HG03575 (cell line): ENCODE measurements around the gene SLIT3.

ENCODE experiments used
- ATAC-seq: cut with Tn5 transposase; IDR thresholded peaks from one replicate; pipeline ENCODE4 v1.9.1; 2021; ENCODE audit not compliant: unreplicated experiment, insufficient number of reproducible peaks, low FRiP score; ENCODE audit errors: extremely low read depth

SLIT3 gene

DNA sequence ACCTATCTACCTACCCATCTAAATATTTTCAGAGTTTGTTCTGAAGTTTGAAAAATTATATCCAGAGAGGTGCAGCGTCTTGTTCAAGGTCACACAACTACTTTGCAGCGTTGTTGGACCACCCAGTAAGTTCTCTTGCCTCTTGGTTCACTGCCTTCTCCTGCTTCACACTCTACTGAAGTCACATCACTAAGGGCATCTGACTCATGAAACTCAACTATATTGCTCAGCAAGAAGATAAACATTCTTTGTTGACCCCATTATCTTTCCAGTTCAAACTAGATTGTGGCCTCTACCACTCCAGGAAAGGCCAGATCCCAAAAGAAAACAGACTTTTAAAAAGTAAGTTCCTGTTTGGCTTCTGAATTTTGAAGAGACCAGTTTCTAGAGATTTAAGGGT, 326.9 kb downstream of the SLIT3 start:
- ATAC-seq, result no peak

DNA sequence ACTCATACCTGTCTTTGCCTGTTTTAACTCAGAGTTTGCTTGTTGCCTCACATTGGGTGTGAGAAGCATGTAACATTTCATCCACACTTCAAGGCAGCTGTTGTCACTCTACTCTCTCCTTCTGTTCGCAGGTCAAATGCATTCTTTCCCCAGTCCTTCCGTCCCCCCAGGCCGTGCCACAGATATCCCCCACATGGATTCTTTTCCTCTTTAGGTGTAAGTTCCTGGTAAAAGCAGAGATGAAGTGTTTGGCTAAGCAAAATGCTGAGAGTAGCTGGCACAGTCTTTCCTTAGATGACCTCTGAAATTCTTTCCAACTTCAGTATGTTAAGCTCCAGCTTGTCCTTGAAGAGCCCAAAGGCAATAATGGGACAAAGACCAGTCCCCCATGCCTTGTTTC, 328.2 kb downstream of the SLIT3 start:
- ATAC-seq, result no peak

DNA sequence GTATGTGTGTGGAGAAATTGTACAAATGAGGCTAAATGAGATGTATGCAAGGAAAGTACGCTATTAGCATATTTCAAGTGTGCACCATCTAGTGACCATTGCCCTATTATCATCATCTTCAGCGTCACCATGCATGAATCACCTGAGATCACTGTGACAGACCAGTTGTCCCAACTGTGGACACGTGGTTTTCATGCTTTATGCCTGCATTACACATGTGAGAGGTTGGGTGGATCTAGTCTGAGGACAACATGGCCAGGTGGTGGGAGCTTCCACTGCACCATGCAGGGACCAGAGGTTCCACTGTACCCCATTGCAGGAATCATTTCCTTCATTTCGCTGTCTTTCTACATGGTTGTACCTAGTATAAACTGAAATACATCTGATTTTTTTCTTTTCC, 329.8 kb downstream of the SLIT3 start:
- no peak for ATAC-seq

DNA sequence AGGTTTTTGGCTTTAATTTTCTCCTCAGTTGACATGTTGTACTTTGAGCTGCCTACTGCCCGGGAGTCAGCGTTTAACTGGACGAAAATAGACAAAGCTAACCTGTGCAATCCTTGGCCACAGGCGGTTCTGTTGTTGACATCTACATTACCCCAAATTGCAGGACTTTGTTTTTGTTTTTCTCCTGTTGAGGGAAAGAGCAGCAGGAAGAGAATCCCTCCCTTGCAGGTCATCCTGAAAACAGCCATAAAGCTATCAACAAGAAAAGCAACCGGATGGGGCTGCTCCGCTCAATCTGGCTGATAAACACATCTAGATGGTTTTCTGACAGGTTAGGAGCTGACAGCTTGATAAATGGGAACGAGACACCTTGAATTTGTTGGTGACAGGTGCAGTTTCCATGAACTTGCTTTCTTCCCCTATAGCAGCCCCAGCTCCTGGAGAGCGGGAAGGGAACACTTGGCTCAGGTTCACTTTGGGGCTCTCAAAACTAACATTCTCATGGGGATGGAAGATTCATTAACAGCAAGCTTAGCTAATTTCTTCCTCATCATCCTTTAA, 331.5 kb downstream of the SLIT3 start:
- ATAC-seq, result no peak

DNA sequence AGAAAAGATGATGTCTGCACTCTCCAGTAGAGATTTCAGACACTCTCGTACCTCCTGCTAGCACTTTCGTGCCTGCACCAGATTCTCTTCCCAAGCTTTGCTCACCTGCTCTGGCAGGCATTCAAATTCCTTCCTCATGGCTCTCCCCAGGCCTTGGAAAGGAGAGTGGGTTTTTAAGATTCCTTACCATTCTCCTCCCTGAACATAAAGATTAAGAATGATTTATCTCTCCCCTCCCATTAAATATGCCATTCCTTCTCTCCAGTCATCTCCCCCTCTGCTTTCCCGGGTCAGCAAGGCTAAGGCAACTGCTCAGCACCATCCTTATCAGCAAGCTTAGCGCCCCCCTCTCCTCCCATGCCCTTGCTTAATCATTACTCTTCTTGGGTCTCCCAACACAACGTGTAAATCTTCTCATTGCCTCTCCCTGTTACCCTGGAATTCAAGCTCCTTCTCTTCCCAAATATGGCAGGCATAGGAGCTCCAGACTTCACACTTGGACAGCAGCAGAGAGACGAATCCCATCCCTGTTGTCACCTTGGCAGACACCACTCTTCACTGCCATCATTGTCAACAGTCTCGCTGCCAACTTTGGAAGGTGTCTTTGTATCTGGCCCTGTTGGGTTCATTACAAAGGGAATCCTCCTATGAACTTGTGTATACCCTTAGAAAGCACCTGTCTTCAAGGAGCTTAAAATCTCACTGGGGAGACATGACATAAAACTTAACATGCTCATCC, 332.9 kb downstream of the SLIT3 start:
- ATAC-seq, result no peak

DNA sequence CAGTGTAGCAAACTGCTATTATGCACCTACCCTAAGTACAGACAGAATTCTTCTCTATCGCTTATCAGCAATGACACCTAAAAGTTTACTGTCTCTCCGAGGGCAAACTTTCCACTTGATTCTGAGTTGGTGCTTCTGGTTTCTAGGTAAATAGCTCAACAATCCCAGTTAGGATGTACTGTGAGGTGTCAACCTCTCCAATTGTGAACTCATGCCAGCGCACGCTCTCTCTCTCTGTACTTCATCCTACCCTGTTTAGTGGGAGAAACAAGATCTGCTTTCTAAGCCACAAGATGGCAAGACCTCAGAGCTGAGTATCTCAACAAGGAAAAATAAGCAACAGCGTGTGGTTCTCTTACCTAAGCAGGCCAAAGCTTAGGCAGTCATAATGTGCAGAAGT, 335.3 kb downstream of the SLIT3 start:
- ATAC-seq, result no peak

DNA sequence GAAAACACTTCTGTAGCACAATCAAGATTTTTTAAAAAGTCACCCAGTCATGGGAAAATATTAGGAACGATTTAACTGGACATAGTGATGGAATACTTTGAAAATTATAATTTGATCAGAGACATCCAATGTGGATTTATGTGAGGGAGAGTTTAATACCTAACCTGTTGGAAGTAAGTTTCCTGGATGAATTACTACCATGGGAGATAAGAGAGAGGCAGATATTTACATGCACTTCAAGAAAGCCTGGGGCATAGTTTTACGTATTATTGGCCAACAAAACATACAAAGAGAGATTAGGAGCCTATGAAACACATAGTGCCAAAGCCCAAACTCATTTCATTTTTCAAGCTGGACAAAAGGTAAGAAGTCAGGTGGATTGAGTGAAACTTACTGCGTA, 336.8 kb downstream of the SLIT3 start:
- no peak for ATAC-seq

DNA sequence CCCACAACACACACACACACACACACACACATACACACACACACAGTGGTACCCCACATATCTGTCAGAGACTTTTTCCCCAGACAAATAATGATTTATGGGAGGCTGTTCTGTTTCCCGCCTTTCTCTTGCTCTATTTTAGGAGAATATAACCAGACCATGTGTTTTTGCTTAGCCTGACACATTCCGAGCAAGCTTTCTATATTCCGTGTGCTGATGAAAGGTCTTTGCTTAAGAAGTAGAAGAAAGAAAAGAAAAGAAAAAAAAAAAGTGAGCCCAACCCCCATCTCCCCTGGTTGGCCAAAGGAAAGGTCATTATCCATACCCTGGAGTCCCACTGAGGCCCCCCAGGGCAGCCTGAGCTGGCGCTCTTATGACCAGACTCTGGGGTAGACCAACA, 338.6 kb downstream of the SLIT3 start:
- no peak for ATAC-seq

DNA sequence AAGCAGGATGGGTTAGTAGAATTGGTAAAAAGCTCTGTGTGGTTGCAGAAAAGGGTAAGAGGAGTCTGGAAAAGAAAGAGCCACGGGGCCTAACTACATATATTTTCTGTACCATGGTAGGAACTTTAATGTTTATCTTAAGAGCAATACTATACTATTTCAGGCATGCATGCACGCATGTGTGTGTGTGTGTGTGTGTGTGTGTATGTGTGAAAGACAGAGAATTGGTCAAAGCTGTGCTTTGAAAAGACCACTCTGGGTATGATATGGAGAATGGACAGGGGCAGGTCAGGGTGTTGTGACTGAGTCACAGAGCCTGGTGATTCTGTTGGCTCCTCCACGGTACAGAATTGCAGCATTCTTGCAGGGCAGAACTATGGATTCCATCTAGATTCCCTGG, 339.3 kb downstream of the SLIT3 start:
- ATAC-seq, result no peak

DNA sequence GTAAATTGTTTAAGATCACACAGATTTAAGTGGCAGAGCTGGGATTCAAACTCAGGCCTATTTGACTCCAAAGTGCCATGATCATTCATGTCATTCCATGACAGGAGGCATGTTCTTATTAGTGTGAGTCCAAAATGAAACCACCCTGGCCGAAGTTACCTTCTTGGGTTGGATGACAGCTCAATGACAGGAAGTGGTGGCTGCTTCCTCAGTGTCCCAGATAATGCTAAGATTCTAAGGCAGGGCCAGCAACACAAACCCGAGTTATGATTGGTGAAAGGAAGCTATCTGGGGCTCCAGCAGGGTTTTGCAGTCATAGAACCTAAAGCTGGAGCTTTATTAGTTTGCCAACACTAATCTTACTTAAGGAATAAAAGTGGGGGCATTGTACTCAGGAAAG, 340.4 kb downstream of the SLIT3 start:
- ATAC-seq, result no peak

DNA sequence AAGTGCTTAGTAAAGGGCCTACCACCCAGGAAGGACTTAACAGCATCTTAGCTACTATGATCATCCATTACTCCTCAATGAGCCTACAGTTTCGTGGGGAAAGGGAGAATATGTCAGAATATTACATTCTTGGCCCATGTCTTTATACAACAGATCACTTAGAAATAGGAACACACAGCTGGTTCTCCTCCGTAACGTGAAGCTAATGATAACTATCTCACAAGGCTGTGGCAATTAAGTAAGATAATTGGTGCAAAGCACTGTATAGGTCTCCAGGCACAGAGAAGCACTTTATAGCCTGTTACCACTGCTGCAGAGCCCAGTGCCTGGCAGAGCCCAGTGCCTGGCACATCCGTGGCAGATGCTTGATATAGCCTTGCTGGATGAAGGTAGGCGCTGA, 347.6 kb downstream of the SLIT3 start:
- ATAC-seq, result no peak

DNA sequence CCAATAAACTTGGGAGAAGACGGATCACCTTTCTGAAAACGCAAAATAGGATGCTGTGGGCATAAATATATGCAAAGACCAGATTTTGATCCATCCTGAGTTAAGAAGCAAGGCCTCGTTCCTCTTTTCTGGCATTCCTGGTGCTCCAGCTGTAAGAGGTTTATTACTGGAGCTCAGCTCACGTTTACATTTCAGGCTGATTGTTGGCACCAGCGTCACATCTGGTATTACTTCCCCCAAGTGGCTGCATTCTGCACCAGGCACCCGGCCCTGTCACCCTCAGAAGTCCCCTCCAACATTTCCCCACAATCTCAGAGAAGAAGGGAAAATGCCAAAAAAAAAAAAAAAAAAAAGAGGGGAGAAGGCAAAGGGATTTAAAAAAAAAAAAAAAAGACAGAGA, 348.7 kb downstream of the SLIT3 start:
- ATAC-seq, result no peak

DNA sequence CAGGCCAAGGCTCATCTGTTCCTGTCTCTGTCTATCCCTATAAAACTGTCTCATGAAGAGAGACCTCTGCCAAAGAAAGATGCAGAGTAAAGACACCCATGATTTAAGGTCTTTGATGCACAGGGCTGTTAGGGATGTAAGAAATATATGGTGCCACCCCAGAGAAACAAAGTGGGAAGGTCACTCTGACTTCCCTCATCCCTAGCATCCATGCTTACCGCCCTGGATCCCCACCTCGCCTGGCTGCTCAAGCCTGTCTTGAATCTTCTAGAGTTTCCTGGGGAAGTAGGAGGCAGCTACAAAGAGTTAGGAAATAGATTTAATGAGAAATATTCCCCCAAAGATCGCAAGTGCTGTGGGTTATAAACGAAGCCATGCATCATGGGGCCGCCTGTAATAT, 349.2 kb downstream of the SLIT3 start:
- no peak for ATAC-seq

DNA sequence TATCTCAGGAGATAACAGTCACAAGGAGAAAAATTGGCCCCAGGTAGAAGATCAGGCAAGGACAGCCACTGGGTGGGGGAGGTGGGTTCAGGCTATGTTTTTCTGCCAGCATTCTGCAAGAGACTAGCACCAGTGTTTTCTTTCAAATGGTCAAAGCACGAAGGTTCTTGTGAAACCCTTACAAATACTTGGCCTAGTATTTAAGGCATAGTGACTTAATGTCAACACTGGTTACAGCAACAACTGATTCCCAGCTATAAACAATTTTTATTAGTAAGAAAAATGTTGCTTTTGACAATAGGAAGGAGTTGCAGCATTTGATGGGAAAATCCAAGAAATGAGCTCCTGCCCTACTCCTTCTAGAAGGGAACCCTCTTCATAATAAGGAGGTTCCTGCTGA, 349.6 kb downstream of the SLIT3 start:
- ATAC-seq, result no peak

DNA sequence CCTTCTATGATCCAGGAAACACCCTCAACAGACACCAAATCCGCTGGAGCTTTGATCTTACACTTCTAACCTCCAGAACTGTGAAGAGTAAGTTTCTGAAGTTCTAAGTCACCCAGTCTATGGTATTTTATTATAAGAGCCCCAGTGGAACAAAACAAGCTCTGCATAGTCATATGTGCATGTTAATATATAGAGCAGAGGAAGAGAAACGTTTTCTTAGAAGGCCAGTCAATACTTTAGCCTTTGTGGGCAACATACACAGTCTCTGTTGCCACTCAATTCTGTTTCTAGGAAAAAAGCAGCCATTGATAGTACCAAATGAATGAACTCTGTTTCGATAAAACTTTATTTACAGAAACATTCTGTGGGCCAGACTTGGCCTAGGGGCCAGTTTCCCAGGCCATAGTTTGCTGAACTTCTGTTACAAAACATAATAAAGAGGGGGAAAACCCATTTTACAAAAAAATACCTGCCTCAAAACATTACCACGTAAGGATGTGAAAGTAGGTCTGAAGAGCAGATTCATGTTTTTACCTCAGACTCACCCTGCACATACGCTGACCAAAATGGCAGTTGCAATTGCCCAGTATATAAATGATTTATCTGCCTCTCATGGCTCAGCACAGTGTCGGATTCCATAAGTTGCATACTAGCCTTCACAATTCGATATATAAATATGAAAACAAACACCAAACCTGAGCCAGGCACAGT, 350.5 kb downstream of the SLIT3 start:
- no peak for ATAC-seq

DNA sequence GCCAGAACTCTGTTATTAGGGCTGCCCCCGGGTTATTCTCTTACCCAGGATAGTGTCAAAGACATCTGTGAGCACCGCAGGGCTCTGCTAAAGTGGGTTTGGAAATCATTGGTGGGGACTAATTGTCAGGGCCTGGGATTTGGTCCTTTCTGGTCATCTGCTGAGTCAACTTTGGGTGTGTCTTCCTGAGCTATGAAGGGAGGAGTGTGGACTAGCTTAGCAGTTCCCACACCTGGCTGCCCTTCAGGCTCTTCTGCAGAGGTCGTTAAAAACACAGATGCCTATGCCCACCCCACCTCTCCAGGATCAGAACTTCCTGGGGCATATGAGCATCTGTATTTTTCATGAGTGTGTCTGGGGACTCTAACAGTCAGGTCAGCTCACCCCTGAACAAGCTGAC, 352.2 kb downstream of the SLIT3 start:
- no peak for ATAC-seq

DNA sequence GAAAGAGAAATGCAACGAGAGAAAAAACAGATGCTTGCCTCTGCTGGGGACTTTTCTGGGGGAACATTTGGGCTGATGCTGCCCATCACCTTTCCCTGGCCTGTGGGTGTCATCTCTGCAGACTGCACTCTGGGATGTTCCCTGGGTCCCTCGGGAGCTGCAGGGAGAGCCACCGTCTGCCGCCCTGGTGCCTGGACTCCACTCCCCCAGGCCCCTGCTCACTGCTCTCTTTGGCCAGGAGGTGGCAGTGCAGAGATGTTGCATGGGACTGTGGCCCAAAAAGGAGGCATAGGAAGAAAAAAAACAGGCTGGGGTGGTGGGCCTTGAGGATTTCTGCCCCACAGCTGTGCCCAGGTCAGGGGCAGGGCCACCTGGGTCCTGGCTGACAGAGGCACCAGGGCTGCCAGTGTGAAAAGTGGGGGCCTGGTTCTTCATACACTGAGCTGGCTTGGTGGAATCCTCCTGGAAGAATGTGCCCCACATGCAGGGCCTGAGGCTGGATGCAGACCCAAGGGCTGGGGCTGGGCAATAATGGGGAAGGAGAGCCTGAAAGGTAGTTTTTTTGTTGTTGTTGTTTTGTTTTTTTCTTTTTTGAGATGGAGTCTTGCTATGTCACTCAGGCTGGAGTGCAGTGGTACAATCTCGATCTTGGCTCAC, 353.6 kb downstream of the SLIT3 start:
- no peak for ATAC-seq

DNA sequence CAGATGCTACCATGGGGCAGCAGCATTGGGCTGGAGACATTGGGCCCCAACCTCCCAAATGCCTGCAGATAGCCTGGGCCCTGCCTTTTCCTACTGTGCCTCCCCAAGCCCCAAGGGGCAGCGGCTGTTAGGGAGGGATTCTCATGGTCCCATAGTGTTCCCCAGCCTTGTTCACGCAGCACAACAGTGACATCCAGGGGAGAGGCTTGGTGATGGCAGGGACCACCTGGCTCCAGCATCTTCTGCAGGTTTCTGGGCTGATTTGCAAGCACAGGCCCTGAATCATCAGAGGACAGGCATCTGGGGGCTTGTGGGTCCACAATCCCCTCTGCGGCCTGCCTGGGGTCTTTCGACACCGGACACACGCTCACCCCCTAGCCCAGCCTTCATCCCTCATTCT, 354.6 kb downstream of the SLIT3 start:
- no peak for ATAC-seq

DNA sequence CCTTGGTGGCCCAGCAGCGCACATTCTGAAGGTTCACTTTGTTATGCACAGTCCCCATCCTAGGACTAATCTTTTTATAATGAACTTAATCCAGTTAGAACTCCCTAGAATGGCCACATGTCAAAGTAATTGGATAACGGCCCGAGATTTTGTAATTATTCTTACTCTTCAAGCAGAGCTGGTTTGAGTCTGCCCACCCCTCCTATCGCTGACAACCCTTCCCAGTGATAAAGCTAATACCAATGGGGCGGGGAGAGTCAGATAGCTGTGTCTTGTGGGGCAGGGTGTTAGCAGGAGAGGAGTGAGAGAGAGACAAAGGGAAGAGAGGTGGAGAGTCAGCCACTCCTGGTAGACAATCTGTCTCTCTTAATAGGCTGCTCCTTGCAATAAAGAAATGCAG, 356.9 kb downstream of the SLIT3 start:
- ATAC-seq, result no peak
